Measurements from ENCODE around the gene TNFRSF17. TPM values are rescaled to one million over a fixed set of nuclear protein-coding genes. Genes with fewer than 3 reads are reported as not detected.

TNFRSF17 gene
- total and polyA plus RNA-seq, 2 donors (not counting 3 experiments of a cell fraction or from before 2014, with no cell fraction given): not detected

GRCh38 chr16:12017558-12017957, 52.5 kb downstream of the TNFRSF17 start:
- intact Hi-C loops (cut with micrococcal nuclease): no loop called here

More at GRCh38 chr16:12017558-12017957, 52.5 kb downstream of the TNFRSF17 start:
- ChIA-PET CTCF (no interaction called here), POLR2A (no interaction called here)
- Histone ChIP-seq H3K79me2 (ENCODE audit: control insufficient read depth, insufficient read depth, low read length) (no peaks in the 10 kb centered on the region), H3K9me1 (replicated peaks; ENCODE audit: control insufficient read depth, extremely low read depth, insufficient read depth, low read length) (no peaks in the 10 kb centered on the region), H4K20me1 (replicated peaks; ENCODE audit: control insufficient read depth, extremely low read depth, insufficient read depth, low read length) (no peaks in the 10 kb centered on the region), H2AFZ (ENCODE audit: low read depth, low read length) (no peak overlapping the region), H3K27ac (ENCODE audit: insufficient read depth, low read depth, low read length) (no peak overlapping the region), H3K36me3 (ENCODE audit: control insufficient read depth in 2 of 2, extremely low read depth in 1 of 2, insufficient read depth in 2 of 2, low read length in 2 of 2) (no peaks in the 10 kb centered on the region), H3K9me3 (replicated peaks; ENCODE audit: control insufficient read depth, insufficient read depth, low read length) (no peaks in the 10 kb centered on the region), H3K9ac (replicated peaks; ENCODE audit: extremely low read depth, insufficient read depth, low read length) (no peak overlapping the region), H3K4me3 (replicated peaks in 1 of 3; ENCODE audit: insufficient read depth in 1 of 3, low read depth in 1 of 3, low read length in 3 of 3) (no peak overlapping the region), H3K4me1 (ENCODE audit: control insufficient read depth, extremely low read depth, insufficient read depth, low read length) (no peaks in the 10 kb centered on the region), H3K27me3 (ENCODE audit: control insufficient read depth in 2 of 2, insufficient read depth in 2 of 2, low read length in 2 of 2) (no peaks in the 10 kb centered on the region), H3K4me2 (ENCODE audit: insufficient read depth, low read length) (no peak overlapping the region)
- no TSS peak for BruUV-seq (replicated peaks)
- DNase-seq (ENCODE audit: low read depth, low spot score) (no peak), FAIRE-seq (no peak)
- TF ChIP-seq EZH2 (IDR thresholded peaks at IDR 0.05; ENCODE audit: borderline replicate concordance, low read depth, low read length, severe bottlenecking) (no peak), POLR2A (IDR thresholded peaks at IDR 0.05; ENCODE audit: low read depth, low read length) (no peak), POLR2AphosphoS5 (IDR thresholded peaks at IDR 0.05; ENCODE audit: insufficient read depth, low read depth, low read length) (no peak), MYC (IDR thresholded peaks at IDR 0.05; ENCODE audit: low read depth, low read length) (no peak)
- dilution Hi-C loops (cut with MboI; ENCODE audit: extremely low pct_ligation_motif_present, low sequenced_read_pairs): no loop called here

Small RNA genes within 50 kb of the gene (small RNA-seq; reads per million reads assigned to genes)
- gene AC007216.5 (ENCODE audit: insufficient read depth, insufficient read length, low read depth, low replicate concordance): not detected
- not detected for gene UBL5P4 (ENCODE audit: insufficient read depth, insufficient read length, low read depth, low replicate concordance)

Other genes starting within 250 kb of the TNFRSF17 start
- gene TXNDC11, start 222.4 kb upstream of the TNFRSF17 start, total RNA-seq: 37.1 and 42.5 TPM in 2 replicates
- 66.0 and 66.8 TPM in 2 replicates for gene TXNDC11, start 222.4 kb upstream of the TNFRSF17 start, polyA plus RNA-seq
- gene ZC3H7A, start 168.0 kb upstream of the TNFRSF17 start, total RNA-seq: 73.9 and 78.0 TPM in 2 replicates
- 32.6 and 44.1 TPM in 2 replicates for gene ZC3H7A, start 168.0 kb upstream of the TNFRSF17 start, polyA plus RNA-seq
- 127 and 132 TPM in 2 replicates for gene RSL1D1, start 113.7 kb upstream of the TNFRSF17 start, total RNA-seq
- gene RSL1D1, start 113.7 kb upstream of the TNFRSF17 start, polyA plus RNA-seq: 9.5 and 17.0 TPM in 2 replicates
- gene GSPT1, start 49.3 kb upstream of the TNFRSF17 start, total RNA-seq: 137 and 152 TPM in 2 replicates
- gene GSPT1, start 49.3 kb upstream of the TNFRSF17 start, polyA plus RNA-seq: 31.2 and 40.3 TPM in 2 replicates
- 11.7 and 15.4 TPM in 2 replicates for gene NPIPB2, start 23.2 kb upstream of the TNFRSF17 start, total RNA-seq
- 5.8 and 8.7 TPM in 2 replicates for gene NPIPB2, start 23.2 kb upstream of the TNFRSF17 start, polyA plus RNA-seq
- 18.2 and 20.3 TPM in 2 replicates for gene SNX29, start 11.5 kb downstream of the TNFRSF17 start, total RNA-seq
- gene SNX29, start 11.5 kb downstream of the TNFRSF17 start, polyA plus RNA-seq: 4.1 and 4.2 TPM in 2 replicates